Fibroblast of pulmonary artery (primary cell): Measurements from ENCODE around the gene BCL2L2.

Source experiments
- DNase-seq: peaks from one replicate; pipeline ENCODE4 v3.0.0-alpha.2; 2010; ENCODE audit warnings: low read depth
- H3K4me3 ChIP-seq: replicated peaks from 2 replicates; pipeline ENCODE4 v1.5.1; 2011; ENCODE audit warnings: low read depth, mild to moderate bottlenecking, control low read depth, low read length, moderate library complexity
- TF ChIP-seq, protein P1 (sequence below): IDR thresholded peaks from 2 replicates; pipeline ENCODE4 v1.5.1; 2011; ENCODE audit warnings: mild to moderate bottlenecking, control low read depth, low read length, inconsistent platforms; ENCODE audit errors: missing control alignments

The BCL2L2 gene

DNA sequence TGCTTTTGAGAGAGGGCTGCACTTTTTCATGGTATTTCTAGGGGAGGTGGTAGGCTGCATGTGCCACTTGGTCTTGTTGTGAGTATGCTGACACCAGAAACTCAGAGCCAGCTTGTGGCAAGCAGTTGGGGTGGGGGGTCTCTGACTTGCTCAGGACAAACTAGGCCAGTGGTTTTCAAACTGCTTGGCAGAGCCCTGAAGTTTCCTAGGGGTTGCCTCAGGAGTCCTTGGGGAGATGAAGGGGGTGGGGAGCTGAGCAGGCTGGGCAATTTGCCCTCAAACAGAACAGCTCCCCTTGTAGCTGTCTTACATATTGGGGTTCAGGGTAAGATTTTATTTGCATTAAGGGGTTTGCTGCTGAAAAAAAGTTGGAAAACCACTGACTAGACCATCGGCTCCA lies 3.9 kb downstream of the BCL2L2 start:
- H3K4me3 ChIP-seq = no peak overlapping the region
- no peak for DNase-seq
- TF ChIP-seq, protein P1, sequence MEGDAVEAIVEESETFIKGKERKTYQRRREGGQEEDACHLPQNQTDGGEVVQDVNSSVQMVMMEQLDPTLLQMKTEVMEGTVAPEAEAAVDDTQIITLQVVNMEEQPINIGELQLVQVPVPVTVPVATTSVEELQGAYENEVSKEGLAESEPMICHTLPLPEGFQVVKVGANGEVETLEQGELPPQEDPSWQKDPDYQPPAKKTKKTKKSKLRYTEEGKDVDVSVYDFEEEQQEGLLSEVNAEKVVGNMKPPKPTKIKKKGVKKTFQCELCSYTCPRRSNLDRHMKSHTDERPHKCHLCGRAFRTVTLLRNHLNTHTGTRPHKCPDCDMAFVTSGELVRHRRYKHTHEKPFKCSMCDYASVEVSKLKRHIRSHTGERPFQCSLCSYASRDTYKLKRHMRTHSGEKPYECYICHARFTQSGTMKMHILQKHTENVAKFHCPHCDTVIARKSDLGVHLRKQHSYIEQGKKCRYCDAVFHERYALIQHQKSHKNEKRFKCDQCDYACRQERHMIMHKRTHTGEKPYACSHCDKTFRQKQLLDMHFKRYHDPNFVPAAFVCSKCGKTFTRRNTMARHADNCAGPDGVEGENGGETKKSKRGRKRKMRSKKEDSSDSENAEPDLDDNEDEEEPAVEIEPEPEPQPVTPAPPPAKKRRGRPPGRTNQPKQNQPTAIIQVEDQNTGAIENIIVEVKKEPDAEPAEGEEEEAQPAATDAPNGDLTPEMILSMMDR = no peak

DNA sequence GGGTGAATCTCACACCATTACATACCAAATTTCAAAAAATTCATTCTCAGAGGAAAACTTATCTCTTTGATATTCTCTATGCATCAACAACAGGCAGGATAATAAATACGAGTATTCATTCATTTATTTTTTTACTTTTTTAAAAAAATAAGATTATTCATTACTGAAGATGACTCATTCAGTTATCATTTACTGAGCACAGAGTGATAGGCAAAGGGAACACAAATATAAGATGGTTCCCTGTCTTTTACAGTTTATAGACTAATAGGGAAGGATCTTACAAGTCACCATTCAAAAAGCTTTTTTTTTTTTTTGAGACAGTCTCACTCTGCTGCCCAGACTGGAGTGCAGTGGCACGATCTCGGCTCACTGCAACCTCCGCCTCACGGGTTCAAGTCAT lies 9.7 kb downstream of the BCL2L2 start:
- no peak for DNase-seq
- no peak overlapping the region for H3K4me3 ChIP-seq
- TF ChIP-seq, protein P1 = no peak

DNA sequence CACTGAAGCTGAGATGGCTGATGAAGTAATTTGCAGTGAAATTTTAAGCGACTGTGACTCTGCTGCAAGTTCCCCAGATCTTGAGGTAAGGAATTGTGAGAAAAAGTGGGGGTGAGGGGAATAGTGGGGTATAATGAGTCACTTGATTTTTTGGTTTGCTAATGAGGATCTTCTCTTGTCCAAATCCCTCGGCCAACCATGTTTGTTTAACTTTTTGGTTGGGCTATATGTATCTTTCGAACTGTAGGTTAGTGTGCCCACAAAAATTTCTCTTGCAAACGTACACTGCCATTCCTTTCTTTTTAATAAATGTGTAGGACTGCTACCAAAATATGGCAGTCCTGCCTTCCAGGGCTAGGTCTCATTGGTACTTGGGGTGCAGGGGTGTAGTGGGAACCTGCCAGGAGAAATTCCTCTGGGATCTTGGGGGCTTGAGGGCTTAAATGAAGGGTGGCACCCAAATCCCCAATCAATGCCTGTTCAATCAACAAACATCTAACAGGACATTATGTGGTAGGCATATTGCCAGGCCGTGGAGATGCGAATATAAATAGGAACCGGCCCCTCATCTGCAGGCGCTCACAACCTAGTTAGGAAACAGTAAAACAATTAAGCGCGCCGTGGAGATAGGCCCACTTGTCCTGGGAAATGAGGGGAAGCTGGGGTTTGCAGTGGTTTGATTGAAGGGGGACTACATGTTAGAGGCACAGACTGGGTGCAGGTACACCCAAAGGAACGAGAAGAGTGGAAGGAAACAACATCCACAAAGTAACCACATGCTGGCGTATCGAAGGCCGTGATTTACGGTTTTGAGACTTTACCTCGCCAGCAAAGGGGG lies 13.3 kb downstream of the BCL2L2 start:
- TF ChIP-seq, protein P1 = no peak
- DNase-seq = no peak
- H3K4me3 ChIP-seq = peak overlapping the region; percentile 49

DNA sequence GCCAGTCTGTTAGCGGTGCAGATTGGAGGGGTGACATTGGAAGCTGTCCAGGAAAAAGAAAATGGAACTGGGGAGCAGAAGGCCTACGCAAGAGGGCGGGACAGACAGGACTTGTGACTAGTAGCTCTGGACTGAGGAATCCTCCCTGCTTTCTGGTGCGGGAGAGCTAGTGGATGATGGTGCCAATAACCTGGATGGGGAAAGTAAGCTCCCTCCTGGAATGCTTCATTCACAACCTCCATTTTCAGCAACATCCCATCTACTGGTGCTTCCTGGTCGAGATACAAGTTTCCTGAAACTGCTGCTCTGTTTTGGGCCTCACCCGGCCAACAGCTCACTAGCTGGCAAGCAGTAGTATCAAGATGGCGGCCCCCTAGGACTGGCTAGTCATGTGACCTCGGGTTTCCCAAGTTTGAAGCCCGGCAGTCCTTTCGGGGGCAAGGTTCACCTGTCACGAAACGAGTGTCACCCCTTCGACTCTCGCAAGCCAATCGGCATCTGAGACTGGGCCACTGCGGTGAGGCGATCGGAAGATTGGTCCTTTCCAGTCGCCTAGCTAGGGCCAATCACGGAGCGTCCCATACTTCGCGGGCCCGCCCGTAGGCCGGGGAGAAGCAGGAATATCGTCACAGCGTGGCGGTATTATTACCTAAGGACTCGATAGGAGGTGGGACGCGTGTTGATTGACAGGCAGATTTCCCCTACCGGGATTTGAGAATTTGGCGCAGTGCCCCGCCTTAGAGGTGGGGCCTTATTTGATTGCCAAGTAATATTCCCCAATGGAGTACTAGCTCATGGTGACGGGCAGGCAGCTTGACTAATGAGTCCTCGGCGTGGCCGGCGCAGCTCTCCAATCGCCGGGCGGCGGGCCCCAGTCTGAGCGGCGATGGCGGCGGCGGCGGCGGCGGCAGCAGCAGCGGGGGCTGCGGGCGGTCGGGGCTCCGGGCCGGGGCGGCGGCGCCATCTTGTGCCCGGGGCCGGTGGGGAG lies 14.2 kb downstream of the BCL2L2 start, which contains the start of gene PABPN1:
TSS of gene PABPN1 (plus strand) at position 874 of the 988 bp plus-strand sequence. CDS start at position 887, 13 bp downstream.
- peak within 1 kb of the TSS; percentile 89 for H3K4me3 ChIP-seq

DNA sequence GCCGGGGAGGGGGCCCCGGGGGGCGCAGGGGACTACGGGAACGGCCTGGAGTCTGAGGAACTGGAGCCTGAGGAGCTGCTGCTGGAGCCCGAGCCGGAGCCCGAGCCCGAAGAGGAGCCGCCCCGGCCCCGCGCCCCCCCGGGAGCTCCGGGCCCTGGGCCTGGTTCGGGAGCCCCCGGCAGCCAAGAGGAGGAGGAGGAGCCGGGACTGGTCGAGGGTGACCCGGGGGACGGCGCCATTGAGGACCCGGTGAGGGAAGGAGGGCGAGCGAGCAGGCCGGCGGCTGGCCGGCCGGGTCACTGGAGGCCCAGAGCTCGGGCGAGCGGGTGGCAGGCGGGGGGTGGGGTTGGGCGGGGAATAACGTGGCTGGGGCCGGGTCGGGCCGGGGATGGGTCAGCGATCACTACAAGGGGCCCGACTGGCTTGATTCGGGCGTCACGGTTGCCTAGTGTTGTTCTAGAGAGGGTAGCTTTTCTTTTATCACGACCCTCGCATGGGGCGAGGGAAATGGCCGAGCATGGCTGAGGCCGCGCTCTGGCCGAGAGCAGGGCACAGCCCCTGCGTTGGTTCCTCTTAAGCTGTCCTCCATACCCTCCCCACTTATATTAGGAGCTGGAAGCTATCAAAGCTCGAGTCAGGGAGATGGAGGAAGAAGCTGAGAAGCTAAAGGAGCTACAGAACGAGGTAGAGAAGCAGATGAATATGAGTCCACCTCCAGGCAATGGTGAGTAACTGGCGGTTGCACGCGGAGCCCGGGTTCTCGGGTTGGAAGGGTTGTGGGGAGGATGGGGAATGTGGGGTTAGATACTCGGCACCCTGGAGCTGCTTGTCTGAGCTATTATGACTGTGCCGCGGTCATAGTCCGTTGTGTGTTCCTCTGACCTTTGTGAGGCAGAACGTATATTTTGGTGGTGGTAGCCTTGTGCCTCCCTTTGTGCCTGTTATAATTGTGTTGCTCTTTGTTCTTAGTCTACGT lies 15.2 kb downstream of the BCL2L2 start:
- TF ChIP-seq, protein P1 = no peak
- DNase-seq = peak; percentile 46

More for the DNA sequence above, 14.2 kb downstream of the BCL2L2 start, which contains the start of gene PABPN1:
- TF ChIP-seq, protein P1 = no peak
- DNase-seq = peak; percentile 100

More for the DNA sequence above, 15.2 kb downstream of the BCL2L2 start:
- H3K4me3 ChIP-seq = peak overlapping the region; percentile 89
